Measurements from ENCODE around the gene IGLL1. TPM values are rescaled to one million over a fixed set of nuclear protein-coding genes. Genes with fewer than 3 reads are reported as not detected.

IGLL1 gene
- polyA plus RNA-seq, 1 donor from 2014 or later: not detected

DNA sequence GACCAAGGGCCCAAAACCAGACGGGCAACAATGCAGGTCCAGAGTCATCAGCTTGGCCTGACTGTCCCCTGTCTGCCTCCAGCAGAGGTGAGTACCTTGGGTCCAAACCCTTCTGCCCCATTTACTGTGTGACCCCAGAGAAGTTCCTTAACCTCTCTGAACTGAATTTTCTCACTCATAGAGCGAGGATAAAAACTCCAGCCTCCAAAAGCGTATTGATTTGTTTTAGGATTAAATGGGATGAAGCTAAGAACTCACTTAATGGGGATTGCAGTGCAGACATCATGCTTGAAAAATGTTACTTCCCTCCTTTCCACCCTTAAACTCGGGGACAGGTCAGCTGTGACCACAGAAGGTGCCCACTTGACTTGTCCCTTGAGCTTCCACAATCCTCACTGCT lies 22.6 kb downstream of the IGLL1 start:
- Histone ChIP-seq H3K9me2 (ENCODE audit: insufficient read depth, low read length) (no peaks in the 10 kb centered on the region), H3K36me3 (ENCODE audit: insufficient read depth, low read length) (no peaks in the 10 kb centered on the region), H3K9me3 (ENCODE audit: low read length) (no peaks in the 10 kb centered on the region), H3K27ac (ENCODE audit: low read length) (no peak overlapping the region), H2AFZ (ENCODE audit: low read depth, low read length) (no peak overlapping the region), H3F3A (ENCODE audit: insufficient read depth, low read length, poor library complexity, severe bottlenecking) (no peaks in the 10 kb centered on the region), H3K4me2 (ENCODE audit: low read length) (no peak overlapping the region), H3K27me3 (ENCODE audit: insufficient read depth, low read depth, low read length) (no peaks in the 10 kb centered on the region), H4K20me1 (ENCODE audit: insufficient read depth) (no peaks in the 10 kb centered on the region), H3K79me2 (replicated peaks; ENCODE audit: insufficient read depth, low read length) (no peaks in the 10 kb centered on the region), H3K4me3 (ENCODE audit: low read length) (no peak overlapping the region), H3K9ac (ENCODE audit: low read length) (no peak overlapping the region)
- TF ChIP-seq RAD21 (conservative IDR thresholded peaks at IDR 0.05): no peak
- TF ChIP-seq, protein P1, sequence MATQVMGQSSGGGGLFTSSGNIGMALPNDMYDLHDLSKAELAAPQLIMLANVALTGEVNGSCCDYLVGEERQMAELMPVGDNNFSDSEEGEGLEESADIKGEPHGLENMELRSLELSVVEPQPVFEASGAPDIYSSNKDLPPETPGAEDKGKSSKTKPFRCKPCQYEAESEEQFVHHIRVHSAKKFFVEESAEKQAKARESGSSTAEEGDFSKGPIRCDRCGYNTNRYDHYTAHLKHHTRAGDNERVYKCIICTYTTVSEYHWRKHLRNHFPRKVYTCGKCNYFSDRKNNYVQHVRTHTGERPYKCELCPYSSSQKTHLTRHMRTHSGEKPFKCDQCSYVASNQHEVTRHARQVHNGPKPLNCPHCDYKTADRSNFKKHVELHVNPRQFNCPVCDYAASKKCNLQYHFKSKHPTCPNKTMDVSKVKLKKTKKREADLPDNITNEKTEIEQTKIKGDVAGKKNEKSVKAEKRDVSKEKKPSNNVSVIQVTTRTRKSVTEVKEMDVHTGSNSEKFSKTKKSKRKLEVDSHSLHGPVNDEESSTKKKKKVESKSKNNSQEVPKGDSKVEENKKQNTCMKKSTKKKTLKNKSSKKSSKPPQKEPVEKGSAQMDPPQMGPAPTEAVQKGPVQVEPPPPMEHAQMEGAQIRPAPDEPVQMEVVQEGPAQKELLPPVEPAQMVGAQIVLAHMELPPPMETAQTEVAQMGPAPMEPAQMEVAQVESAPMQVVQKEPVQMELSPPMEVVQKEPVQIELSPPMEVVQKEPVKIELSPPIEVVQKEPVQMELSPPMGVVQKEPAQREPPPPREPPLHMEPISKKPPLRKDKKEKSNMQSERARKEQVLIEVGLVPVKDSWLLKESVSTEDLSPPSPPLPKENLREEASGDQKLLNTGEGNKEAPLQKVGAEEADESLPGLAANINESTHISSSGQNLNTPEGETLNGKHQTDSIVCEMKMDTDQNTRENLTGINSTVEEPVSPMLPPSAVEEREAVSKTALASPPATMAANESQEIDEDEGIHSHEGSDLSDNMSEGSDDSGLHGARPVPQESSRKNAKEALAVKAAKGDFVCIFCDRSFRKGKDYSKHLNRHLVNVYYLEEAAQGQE (IDR thresholded peaks at IDR 0.05; ENCODE audit: borderline replicate concordance): no peak

DNA sequence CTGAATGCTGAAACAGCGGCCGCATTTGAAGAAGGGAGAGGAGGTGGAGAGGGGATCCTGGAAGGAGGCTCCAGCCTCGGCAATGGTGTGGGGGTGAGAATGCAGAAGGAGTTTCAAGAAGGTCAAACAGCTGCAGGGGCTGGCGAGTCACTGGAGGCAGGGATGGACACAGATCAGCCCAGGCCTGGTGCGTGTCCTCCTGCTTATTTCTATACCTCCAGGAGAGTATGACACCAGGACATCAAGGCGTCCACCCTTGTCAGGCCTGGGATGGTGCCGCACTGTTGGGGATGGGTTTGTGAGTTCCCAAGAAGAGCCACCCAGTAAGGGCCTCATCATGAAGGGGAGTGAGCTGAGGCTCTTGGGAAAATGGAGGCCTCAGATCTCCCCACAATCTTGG lies 23.1 kb downstream of the IGLL1 start:
- Histone ChIP-seq H3K9me2 (ENCODE audit: insufficient read depth, low read length) (no peaks in the 10 kb centered on the region), H2AFZ (ENCODE audit: low read depth, low read length) (no peak overlapping the region), H4K20me1 (ENCODE audit: insufficient read depth) (no peaks in the 10 kb centered on the region), H3K4me2 (ENCODE audit: low read length) (no peak overlapping the region), H3K9me3 (ENCODE audit: low read length) (no peaks in the 10 kb centered on the region), H3K4me3 (ENCODE audit: low read length) (no peak overlapping the region), H3F3A (ENCODE audit: insufficient read depth, low read length, poor library complexity, severe bottlenecking) (no peaks in the 10 kb centered on the region), H3K27me3 (ENCODE audit: insufficient read depth, low read depth, low read length) (no peaks in the 10 kb centered on the region), H3K9ac (ENCODE audit: low read length) (no peak overlapping the region), H3K36me3 (ENCODE audit: insufficient read depth, low read length) (no peaks in the 10 kb centered on the region), H3K27ac (ENCODE audit: low read length) (no peak overlapping the region), H3K79me2 (replicated peaks; ENCODE audit: insufficient read depth, low read length) (no peaks in the 10 kb centered on the region)
- no peak for TF ChIP-seq POLR2AphosphoS5 (IDR thresholded peaks at IDR 0.05)
- TF ChIP-seq RAD21 (conservative IDR thresholded peaks at IDR 0.05): no peak
- TF ChIP-seq, protein P2, sequence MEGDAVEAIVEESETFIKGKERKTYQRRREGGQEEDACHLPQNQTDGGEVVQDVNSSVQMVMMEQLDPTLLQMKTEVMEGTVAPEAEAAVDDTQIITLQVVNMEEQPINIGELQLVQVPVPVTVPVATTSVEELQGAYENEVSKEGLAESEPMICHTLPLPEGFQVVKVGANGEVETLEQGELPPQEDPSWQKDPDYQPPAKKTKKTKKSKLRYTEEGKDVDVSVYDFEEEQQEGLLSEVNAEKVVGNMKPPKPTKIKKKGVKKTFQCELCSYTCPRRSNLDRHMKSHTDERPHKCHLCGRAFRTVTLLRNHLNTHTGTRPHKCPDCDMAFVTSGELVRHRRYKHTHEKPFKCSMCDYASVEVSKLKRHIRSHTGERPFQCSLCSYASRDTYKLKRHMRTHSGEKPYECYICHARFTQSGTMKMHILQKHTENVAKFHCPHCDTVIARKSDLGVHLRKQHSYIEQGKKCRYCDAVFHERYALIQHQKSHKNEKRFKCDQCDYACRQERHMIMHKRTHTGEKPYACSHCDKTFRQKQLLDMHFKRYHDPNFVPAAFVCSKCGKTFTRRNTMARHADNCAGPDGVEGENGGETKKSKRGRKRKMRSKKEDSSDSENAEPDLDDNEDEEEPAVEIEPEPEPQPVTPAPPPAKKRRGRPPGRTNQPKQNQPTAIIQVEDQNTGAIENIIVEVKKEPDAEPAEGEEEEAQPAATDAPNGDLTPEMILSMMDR (IDR thresholded peaks at IDR 0.05; ENCODE audit: poor library complexity, severe bottlenecking): no peak
- no peak for TF ChIP-seq TAF1 (IDR thresholded peaks at IDR 0.05; ENCODE audit: low read depth)
- no peak for TF ChIP-seq SMC3 (conservative IDR thresholded peaks at IDR 0.05; ENCODE audit: poor library complexity)
- TF ChIP-seq MXI1 (conservative IDR thresholded peaks at IDR 0.05; ENCODE audit: poor library complexity, severe bottlenecking): no peak
- TF ChIP-seq, protein P1 (IDR thresholded peaks at IDR 0.05; ENCODE audit: borderline replicate concordance): no peak
- TF ChIP-seq EP300 (conservative IDR thresholded peaks at IDR 0.05; ENCODE audit: poor library complexity, severe bottlenecking): no peak
- TF ChIP-seq EZH2 (IDR thresholded peaks at IDR 0.05; ENCODE audit: borderline replicate concordance, insufficient read depth, low read length, poor library complexity, severe bottlenecking): no peak
